Endodermal cell (in vitro differentiated cells): ENCODE results near the gene KCNIP4. TPM values are rescaled to one million over a fixed set of nuclear protein-coding genes. Genes with fewer than 3 reads are reported as not detected.

Experiments
- DNase-seq: peaks from one replicate; pipeline ENCODE4 v3.0.0-alpha.2; 2017
- H3K27ac ChIP-seq: 2 replicates; pipeline ENCODE4 v1.5.1; 2013; ENCODE audit warnings: mild to moderate bottlenecking, low read depth, low read length, moderate library complexity
- H3K27me3 ChIP-seq: 2 replicates; pipeline ENCODE4 v1.6.1; 2013; ENCODE audit warnings: mild to moderate bottlenecking, low read length, moderate library complexity; ENCODE audit not compliant: insufficient read depth, control insufficient read depth, poor library complexity, severe bottlenecking
- H3K36me3 ChIP-seq: 2 replicates; pipeline ENCODE4 v1.7.0; 2013; ENCODE audit warnings: mild to moderate bottlenecking, low read length, moderate library complexity; ENCODE audit not compliant: control insufficient read depth, insufficient read depth
- H3K4me1 ChIP-seq: one replicate; pipeline ENCODE4 v1.7.0; 2013; ENCODE audit warnings: low read length; ENCODE audit not compliant: control insufficient read depth, insufficient read depth
- H3K4me3 ChIP-seq: 2 replicates; pipeline ENCODE4 v1.5.1; 2013; ENCODE audit warnings: mild to moderate bottlenecking, low read length, moderate library complexity
- H3K9ac ChIP-seq: 2 replicates; pipeline ENCODE4 v1.6.1; 2013; ENCODE audit warnings: mild to moderate bottlenecking, low read length, moderate library complexity; ENCODE audit not compliant: poor library complexity, severe bottlenecking; ENCODE audit errors: extremely low read depth
- H3K9me3 ChIP-seq: 2 replicates; pipeline ENCODE4 v1.6.1; 2013; ENCODE audit warnings: mild to moderate bottlenecking, low read length, moderate library complexity; ENCODE audit not compliant: control insufficient read depth
- H3K27ac Mint-ChIP-seq: 2 replicates; pipeline ENCODE4 v1.8.0; 2020; ENCODE audit warnings: mixed read lengths
- H3K27me3 Mint-ChIP-seq: 2 replicates; pipeline ENCODE4 v1.8.0; 2021; ENCODE audit warnings: mild to moderate bottlenecking, mixed read lengths; ENCODE audit not compliant: insufficient read depth
- H3K36me3 Mint-ChIP-seq: 2 replicates; pipeline ENCODE4 v1.8.0; 2020; ENCODE audit warnings: low read depth, mixed read lengths
- H3K4me1 Mint-ChIP-seq: 2 replicates; pipeline ENCODE4 v1.8.0; 2020; ENCODE audit warnings: mixed read lengths
- H3K4me3 Mint-ChIP-seq: 2 replicates; pipeline ENCODE4 v1.8.0; 2020; ENCODE audit warnings: mild to moderate bottlenecking, moderate library complexity, mixed read lengths
- H3K9me3 Mint-ChIP-seq: 2 replicates; pipeline ENCODE4 v1.8.0; 2020; ENCODE audit warnings: mild to moderate bottlenecking, mixed read lengths
- WGBS, 2 experiments: methylation state at CpG; one replicate each; pipeline versions ENCODE4 v1.1.5 to v1.1.7; 2013; ENCODE audit warnings: missing lambda C conversion rate in 2 of 2, mixed read lengths in 1 of 2; ENCODE audit not compliant: insufficient coverage in 1 of 2, insufficient read length in 1 of 2; 5-methylcytosine and 5-hydroxymethylcytosine counted together
- total RNA-seq, 2 donors: library from RNA; stranded (reverse); fragmentation: NEBNext Ultra II Directional in 1 of 2; extraction: Animal tissue kit (Norgen Biotek cat#: 25700) in 1 of 2; gene quantifications; 2 replicates in 1 of 2; 3 replicates in 1 of 2; pipeline ENCODE4 v1.2.1, GENCODE V29; 2021
- TF ChIP-seq, protein P1 (sequence below): fragments of 200-600 bp; sonication (generic); conservative IDR thresholded peaks from 2 replicates; pipeline ENCODE4 v1.5.0; 2021; ENCODE audit warnings: antibody characterized with exemption, mild to moderate bottlenecking

Gene KCNIP4
- total RNA-seq, 2 donors from 2014 or later, result not detected

GRCh38 chr4:21367567-21367966 lies 581.0 kb downstream of the KCNIP4 start:
- 50 to 75% methylated on average over 1 to 2 of the region's 2 CpGs for WGBS, 2 experiments
- no peak overlapping the region for H3K27ac Mint-ChIP-seq

GRCh38 chr4:21366840-21367239 lies 581.7 kb downstream of the KCNIP4 start:
- H3K36me3 Mint-ChIP-seq, result no peaks in the 10 kb centered on the region
- no peak overlapping the region for H3K27ac ChIP-seq
- WGBS, 2 experiments, result 61% methylated on average over 1 of the region's 1 CpG; no CpG with 5 or more reads in 1 of the 2 experiments
- peaks cover 18% of the 10 kb centered on the region for H3K4me1 ChIP-seq
- no peaks in the 10 kb centered on the region for H3K9me3 Mint-ChIP-seq
- H3K27me3 Mint-ChIP-seq, result no peaks in the 10 kb centered on the region
- H3K4me1 Mint-ChIP-seq, result peaks cover 41% of the 10 kb centered on the region
- no peaks in the 10 kb centered on the region for H3K27me3 ChIP-seq
- H3K4me3 Mint-ChIP-seq, result no peak overlapping the region
- no peak overlapping the region for H3K9ac ChIP-seq
- no peaks in the 10 kb centered on the region for H3K36me3 ChIP-seq
- H3K9me3 ChIP-seq, result no peaks in the 10 kb centered on the region
- DNase-seq, result no peak
- H3K27ac Mint-ChIP-seq, result no peak overlapping the region
- no peak overlapping the region for H3K4me3 ChIP-seq
- TF ChIP-seq, protein P1, sequence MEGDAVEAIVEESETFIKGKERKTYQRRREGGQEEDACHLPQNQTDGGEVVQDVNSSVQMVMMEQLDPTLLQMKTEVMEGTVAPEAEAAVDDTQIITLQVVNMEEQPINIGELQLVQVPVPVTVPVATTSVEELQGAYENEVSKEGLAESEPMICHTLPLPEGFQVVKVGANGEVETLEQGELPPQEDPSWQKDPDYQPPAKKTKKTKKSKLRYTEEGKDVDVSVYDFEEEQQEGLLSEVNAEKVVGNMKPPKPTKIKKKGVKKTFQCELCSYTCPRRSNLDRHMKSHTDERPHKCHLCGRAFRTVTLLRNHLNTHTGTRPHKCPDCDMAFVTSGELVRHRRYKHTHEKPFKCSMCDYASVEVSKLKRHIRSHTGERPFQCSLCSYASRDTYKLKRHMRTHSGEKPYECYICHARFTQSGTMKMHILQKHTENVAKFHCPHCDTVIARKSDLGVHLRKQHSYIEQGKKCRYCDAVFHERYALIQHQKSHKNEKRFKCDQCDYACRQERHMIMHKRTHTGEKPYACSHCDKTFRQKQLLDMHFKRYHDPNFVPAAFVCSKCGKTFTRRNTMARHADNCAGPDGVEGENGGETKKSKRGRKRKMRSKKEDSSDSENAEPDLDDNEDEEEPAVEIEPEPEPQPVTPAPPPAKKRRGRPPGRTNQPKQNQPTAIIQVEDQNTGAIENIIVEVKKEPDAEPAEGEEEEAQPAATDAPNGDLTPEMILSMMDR, result no peak

More at GRCh38 chr4:21367567-21367966, 581.0 kb downstream of the KCNIP4 start:
- Histone ChIP-seq H3K27me3 (no peaks in the 10 kb centered on the region), H3K4me1 (peaks cover 13% of the 10 kb centered on the region), H3K27ac (no peak overlapping the region), H3K9me3 (no peaks in the 10 kb centered on the region), H3K9ac (no peak overlapping the region), H3K4me3 (no peak overlapping the region), H3K36me3 (no peaks in the 10 kb centered on the region)
- no peak for DNase-seq
- Mint-ChIP-seq H3K27me3 (no peaks in the 10 kb centered on the region), H3K36me3 (no peaks in the 10 kb centered on the region), H3K9me3 (no peaks in the 10 kb centered on the region), H3K4me3 (no peak overlapping the region), H3K4me1 (peaks cover 35% of the 10 kb centered on the region)
- TF ChIP-seq, protein P1, result no peak

- H3K4me1 ChIP-seq, result peaks cover 23% of the 10 kb centered on the region
- Mint-ChIP-seq H3K27ac (no peak overlapping the region), H3K4me1 (peaks cover 46% of the 10 kb centered on the region), H3K4me3 (no peak overlapping the region), H3K27me3 (no peaks in the 10 kb centered on the region), H3K36me3 (no peaks in the 10 kb centered on the region), H3K9me3 (no peaks in the 10 kb centered on the region)
- no peaks in the 10 kb centered on the region for H3K27me3 ChIP-seq
- no peak overlapping the region for H3K27ac ChIP-seq
- TF ChIP-seq, protein P1, result no peak
- no peak for DNase-seq
- WGBS, 2 experiments, result 17 to 45% methylated on average over 2 of the region's 2 CpGs
- H3K9me3 ChIP-seq, result no peaks in the 10 kb centered on the region
- H3K9ac ChIP-seq, result no peak overlapping the region
- H3K4me3 ChIP-seq, result no peak overlapping the region
- H3K36me3 ChIP-seq, result no peaks in the 10 kb centered on the region
These were observed 582.3 kb downstream of the KCNIP4 start for GRCh38 chr4:21366312-21366711.
